Fibroblast of gingiva (primary cell): ENCODE data around the gene KCNN1.
"Not testable (repeated sequence)": the region's sequence is repeated elsewhere in the genome, so short reads cannot be mapped to it uniquely, and the experiment has no call there.

Experiments
- DNase-seq: peaks from one replicate; pipeline ENCODE4 v3.0.0-alpha.2; 2011; ENCODE audit warnings: low read depth

Gene KCNN1

DNA sequence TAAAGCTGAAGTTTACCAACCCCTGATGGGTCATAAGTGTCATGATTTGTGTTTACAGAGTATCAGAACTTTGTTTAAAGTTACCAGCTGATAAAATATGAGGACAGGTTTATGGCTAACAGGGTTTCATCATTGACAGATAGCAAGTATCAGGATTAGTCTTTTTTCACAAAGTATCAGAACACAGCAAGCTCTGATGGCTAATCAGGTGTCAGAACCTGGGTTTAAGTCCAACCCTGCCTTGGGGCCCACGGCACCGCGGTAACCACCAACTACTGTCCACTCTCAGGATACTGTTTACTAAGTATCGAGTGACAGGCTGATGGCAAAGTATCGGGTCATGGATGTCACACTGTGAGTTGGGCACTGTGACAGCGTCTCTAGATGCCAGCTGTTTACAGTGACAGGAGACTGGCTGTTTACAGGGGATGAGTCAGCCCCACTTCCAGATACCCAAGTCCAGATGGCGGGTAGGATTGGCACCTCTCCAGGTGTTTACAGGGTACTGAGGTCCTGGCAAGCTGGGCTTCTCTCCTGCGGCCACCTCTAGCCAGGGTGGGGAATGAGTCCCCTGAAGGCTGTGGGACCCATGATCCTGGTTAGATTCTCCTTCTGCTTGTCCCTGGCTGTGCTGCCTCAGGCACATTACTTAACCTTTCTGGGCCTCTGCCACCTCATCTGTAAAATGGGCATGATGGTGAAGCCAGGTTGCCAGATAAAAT, 62.9 kb downstream of the KCNN1 start:
- peak; percentile 64 for DNase-seq

DNA sequence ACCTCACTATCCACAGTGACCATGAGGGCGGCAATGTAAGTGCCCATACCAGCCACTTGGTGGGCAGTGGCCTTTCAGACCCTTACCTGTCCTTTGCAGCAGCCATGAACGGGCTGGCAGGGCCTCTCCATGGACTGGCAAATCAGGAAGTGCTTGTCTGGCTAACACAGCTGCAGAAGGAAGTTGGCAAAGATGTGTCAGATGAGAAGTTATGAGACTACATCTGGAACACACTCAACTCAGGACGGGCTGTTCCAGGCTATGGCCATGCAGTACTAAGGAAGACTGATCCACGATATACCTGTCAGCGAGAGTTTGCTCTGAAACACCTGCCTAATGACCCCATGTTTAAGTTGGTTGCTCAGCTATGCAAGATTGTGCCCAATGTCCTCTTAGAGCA, 64.5 kb downstream of the KCNN1 start:
- not testable (repeated sequence) for DNase-seq

DNA sequence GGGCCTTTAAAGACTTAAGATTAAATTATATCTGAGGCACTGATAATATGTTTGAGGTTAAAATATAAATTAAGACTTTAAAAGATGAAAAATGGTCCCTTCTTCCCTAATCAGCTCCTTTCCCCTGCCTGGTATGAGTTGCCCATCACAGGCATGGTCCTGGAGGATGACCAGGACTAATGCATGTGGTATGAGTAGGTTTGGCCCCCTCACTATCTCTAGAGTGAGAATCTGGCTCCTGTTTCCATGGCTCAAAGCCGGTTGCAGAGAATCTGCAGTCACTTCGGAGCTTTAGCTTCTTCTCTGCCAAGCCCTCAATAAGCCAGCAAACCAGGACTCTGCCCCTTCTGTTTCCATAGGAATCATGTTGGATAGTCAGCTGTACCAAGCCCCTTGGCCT, 65.2 kb downstream of the KCNN1 start:
- not testable (repeated sequence) for DNase-seq

DNA sequence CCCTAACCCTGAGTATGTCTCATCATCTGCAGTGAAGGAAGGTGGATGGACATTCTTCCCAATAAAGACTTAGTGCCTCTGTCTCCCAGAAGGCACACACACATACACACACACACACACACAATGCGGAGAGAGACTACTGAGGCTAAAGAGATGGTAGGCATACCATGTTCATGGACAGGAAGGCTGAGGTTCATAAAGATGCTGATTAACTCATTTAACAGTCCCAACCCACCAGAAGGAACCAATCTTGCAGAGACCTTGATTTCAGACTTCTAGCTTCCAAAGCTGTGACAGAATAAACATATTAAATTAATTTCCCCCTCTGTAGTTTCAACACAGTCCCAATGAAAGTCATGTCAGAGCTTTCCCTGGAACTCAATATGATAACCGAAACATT, 74.1 kb downstream of the KCNN1 start:
- no peak for DNase-seq

DNA sequence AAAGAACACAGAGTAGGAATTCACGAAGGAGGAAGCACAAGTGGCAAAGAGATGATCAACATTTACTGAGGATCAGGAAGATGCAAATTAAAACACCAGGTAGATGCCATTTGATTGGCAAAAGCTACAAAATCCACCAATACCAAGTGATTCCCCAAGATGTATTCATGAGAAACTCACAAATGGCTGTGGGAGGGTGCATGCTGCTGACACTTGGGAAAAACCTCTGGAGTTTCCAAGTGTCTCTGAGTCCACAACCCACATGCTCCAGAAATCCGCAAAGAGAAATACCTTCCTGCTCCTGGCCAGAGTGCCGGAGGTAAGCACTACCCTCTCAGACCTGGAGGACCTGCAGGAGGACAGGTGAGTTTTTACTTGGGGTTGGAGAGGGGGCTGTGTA, 76.8 kb downstream of the KCNN1 start:
- DNase-seq, result no peak

DNA sequence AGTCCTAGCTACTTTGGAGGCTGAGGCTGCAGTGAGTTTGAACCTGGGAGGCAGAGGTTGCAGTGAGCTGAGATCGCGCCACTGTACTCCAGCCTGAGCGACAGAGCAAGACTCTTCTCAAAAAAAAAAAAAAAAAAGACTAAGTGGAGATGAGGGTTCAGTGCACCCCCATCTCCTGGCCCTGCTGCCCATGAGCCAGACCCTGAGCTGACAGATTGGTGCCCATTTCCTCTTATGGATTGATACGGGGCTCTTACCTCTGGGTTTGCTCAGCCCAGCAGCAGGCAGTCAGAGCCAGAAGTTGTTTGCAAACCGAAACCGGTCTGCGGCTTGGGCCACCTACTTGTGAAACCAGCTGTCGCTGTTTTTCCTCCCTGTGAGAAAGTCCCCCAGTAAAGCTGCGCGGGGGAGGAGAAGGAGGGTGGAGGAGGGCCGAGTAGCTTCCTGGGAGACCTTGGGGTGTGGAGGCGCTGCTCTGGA, 78.0 kb downstream of the KCNN1 start:
- DNase-seq, result peak; percentile 66

DNA sequence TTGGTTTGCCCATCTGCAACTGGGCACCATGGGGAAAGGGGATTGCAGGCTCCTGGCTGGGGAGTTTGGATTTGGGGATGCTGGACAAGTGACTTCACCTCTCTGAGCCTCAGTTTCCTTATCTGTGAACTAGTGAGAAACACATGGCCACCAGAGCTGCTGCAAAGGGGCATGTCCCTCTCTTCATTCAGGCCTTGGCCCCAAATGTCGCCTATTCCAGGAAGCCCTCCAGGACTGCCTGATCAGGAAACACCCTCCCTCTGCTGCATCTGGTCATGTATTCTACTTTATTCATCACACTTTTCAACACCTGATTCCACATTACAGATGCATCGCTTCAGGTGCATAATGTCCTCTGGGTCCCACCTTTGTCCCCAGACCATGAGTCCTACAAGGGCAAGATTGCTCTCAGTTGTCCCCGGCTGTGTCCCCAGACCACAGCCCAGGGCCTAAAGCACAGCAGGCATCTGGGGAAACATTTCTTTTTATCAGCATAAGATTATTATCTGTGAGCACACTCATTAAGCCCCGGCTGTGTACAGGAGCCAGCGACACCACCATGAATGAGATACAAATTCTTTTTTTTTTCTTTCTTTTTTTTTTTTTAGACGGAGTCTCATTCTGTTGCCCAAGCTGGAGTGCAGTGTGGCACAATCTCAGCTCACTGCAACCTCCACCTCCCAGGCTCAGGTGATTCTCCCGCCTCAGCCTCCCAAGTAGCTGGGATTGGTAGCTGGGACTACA, 78.6 kb downstream of the KCNN1 start:
- no peak for DNase-seq

DNA sequence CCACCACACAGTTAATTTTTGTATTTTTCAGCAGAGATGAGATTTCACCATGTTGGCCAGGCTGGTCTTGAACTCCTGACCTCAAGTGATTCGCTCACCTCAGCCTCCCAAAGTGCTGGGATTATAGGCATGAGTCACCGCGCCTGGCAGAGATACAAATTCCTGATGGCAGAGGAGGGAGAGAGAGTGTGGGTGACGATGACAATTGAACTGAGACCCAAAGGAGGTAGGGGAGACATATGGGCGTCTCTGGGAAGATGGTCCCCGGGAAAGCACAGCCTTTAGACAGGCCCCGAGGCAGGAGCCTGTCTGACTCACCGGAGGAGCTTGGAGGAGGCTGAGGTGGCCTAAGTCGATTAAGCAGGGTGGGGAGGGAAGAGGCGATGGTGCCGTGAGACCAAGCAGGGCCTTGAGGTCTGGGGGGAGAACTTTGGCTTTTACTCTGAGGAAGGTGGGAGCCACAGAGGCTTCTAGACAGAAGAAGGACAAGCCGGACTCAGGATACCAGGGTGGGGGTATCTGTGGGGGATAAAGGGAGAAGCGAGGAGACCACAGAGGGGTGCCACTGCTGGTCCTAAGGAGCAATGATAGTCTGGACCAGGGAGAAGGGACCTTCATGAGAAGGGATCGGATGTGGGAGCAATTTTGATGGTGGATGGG, 79.3 kb downstream of the KCNN1 start:
- peak; percentile 61 for DNase-seq

DNA sequence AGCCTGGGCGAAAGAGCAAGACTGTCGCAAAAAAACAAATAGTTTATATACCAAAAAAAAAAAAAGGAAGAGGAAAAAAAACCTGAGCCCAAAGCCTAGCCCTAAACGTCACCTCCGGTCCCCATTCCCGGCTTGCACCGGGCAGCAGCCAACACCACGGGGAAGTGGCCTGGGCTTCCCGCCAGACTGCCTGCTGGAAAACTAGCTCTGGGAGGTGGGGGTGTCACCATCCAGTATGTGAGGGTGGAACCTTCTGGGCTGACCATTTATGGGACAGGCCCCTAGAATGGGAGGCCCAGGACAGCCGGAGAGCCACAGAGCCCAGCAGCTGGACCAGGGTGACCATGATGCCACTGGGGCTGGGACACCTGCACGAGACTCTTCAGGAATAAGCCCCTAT, 82.5 kb downstream of the KCNN1 start:
- DNase-seq, result peak; percentile 45
